WERI-Rb-1 (cell line): Measurements from ENCODE around the gene DBH.

Source experiments
- DNase-seq: peaks from one replicate; pipeline ENCODE4 v3.0.0-alpha.2; 2020
- H3K27ac ChIP-seq: fragments of 250-450 bp; sonication (Bioruptor Pico); 2 replicates; pipeline ENCODE4 v1.5.1; 2020; ENCODE audit warnings: mild to moderate bottlenecking, moderate library complexity
- H3K27me3 ChIP-seq: fragments of 250-450 bp; sonication (Bioruptor Pico); 2 replicates; pipeline ENCODE4 v1.5.1; 2021; ENCODE audit warnings: mild to moderate bottlenecking, low read depth, moderate library complexity; ENCODE audit not compliant: insufficient read depth, severe bottlenecking
- H3K36me3 ChIP-seq: fragments of 250-450 bp; sonication (Bioruptor Pico); 2 replicates; pipeline ENCODE4 v1.5.1; 2020; ENCODE audit warnings: mild to moderate bottlenecking, moderate library complexity
- H3K4me3 ChIP-seq: 2 replicates; pipeline ENCODE4 v1.5.1; 2011; ENCODE audit warnings: low read depth, mild to moderate bottlenecking, control low read depth, low read length
- H3K9me3 ChIP-seq: fragments of 250-450 bp; sonication (Bioruptor Pico); 2 replicates; pipeline ENCODE4 v1.5.1; 2021; ENCODE audit warnings: mild to moderate bottlenecking, moderate library complexity; ENCODE audit not compliant: severe bottlenecking
- TF ChIP-seq, protein P1 (sequence below): IDR thresholded peaks from 2 replicates; pipeline ENCODE4 v1.5.1; 2011; ENCODE audit warnings: low read depth, mild to moderate bottlenecking, control low read depth, inconsistent platforms, low read length

The DBH gene

DNA sequence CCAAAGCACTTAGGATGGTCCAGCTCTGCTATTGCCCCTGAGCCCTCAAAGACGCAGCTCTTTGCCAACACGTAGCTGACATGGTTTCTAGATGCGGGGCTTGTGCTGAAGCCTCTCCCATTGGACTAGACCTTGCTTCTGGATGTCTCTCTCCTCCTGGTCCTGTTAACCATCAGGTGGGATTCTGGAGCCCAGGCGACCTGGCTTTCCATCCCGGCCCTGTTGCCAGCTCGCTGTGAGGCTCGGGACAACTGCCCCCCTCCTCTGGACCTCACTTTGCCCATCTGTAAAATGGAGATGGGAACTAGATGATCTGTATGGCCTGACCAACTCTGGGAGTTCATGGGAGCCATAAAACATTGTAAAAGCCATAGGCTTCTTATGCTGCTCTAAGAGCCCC, 4.0 kb downstream of the DBH start:
- H3K9me3 ChIP-seq = no peaks in the 10 kb centered on the region
- H3K36me3 ChIP-seq = no peaks in the 10 kb centered on the region

GRCh38 chr9:133640580-133641395, 4.6 kb downstream of the DBH start:
- Histone ChIP-seq H3K27me3 (no peaks in the 10 kb centered on the region), H3K9me3 (no peaks in the 10 kb centered on the region), H3K4me3 (no peak overlapping the region), H3K27ac (no peak overlapping the region), H3K36me3 (no peaks in the 10 kb centered on the region)
- TF ChIP-seq, protein P1, sequence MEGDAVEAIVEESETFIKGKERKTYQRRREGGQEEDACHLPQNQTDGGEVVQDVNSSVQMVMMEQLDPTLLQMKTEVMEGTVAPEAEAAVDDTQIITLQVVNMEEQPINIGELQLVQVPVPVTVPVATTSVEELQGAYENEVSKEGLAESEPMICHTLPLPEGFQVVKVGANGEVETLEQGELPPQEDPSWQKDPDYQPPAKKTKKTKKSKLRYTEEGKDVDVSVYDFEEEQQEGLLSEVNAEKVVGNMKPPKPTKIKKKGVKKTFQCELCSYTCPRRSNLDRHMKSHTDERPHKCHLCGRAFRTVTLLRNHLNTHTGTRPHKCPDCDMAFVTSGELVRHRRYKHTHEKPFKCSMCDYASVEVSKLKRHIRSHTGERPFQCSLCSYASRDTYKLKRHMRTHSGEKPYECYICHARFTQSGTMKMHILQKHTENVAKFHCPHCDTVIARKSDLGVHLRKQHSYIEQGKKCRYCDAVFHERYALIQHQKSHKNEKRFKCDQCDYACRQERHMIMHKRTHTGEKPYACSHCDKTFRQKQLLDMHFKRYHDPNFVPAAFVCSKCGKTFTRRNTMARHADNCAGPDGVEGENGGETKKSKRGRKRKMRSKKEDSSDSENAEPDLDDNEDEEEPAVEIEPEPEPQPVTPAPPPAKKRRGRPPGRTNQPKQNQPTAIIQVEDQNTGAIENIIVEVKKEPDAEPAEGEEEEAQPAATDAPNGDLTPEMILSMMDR = no peak
- DNase-seq = no peak

More for the DNA sequence above, 4.0 kb downstream of the DBH start:
- TF ChIP-seq, protein P1 = no peak
- Histone ChIP-seq H3K4me3 (no peak overlapping the region), H3K27ac (no peak overlapping the region), H3K27me3 (no peaks in the 10 kb centered on the region)
- DNase-seq = no peak

- Histone ChIP-seq H3K27ac (no peak overlapping the region), H3K27me3 (no peaks in the 10 kb centered on the region), H3K9me3 (no peaks in the 10 kb centered on the region), H3K36me3 (no peaks in the 10 kb centered on the region), H3K4me3 (no peak overlapping the region)
- TF ChIP-seq, protein P1 = no peak
- no peak for DNase-seq
Measured at GRCh38 chr9:133641396-133641655, 5.2 kb downstream of the DBH start.

- DNase-seq = no peak
- no peak overlapping the region for H3K27ac ChIP-seq
- H3K4me3 ChIP-seq = no peak overlapping the region
- TF ChIP-seq, protein P1 = no peak
- no peaks in the 10 kb centered on the region for H3K27me3 ChIP-seq
- H3K36me3 ChIP-seq = no peaks in the 10 kb centered on the region
- no peaks in the 10 kb centered on the region for H3K9me3 ChIP-seq
Measured at GRCh38 chr9:133641861-133642595, 5.9 kb downstream of the DBH start.

DNA sequence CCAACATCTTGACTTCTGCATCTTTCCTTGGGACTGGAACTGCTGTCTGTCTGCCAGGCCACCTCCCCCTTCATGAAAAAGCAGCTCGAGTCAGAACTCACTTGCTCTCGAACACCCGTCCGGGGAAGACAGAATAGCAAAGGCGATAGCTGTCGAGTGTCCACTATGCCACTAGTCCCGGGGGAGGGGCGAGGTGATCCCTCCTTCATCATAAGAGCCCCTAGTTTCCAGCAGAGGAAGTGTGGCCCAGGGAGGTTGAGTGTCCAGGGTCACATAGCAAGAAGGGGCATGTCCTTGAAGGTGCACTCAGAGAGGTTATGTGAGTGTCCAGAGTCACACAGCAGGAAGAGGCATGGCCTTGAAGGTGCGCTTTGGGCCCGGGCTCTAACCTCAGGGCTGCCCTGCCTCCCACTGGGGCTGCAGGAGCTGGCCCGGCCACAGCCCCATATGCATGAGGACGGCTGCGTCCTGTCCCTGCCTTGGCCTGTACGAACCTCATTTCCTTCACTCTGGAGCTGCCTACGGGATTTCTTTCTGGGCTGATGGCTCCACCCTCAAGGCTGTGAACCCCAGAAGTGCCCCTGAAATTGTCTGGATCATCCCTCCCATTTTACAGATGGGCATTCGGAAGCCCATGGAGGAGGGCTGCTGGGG, 6.7 kb downstream of the DBH start:
- TF ChIP-seq, protein P1 = no peak
- DNase-seq = no peak
- Histone ChIP-seq H3K27me3 (no peaks in the 10 kb centered on the region), H3K4me3 (no peak overlapping the region), H3K27ac (no peak overlapping the region), H3K9me3 (no peaks in the 10 kb centered on the region), H3K36me3 (no peaks in the 10 kb centered on the region)
